ENCODE data around the gene HAX1. TPM values are rescaled to one million over a fixed set of nuclear protein-coding genes. Genes with fewer than 3 reads are reported as not detected.
"Not testable (repeated sequence)": the region's sequence is repeated elsewhere in the genome, so short reads cannot be mapped to it uniquely, and the experiment has no call there.

HAX1 gene
- total and polyA plus RNA-seq, 10 of the 15 experiments (the other 5 are each of a cell fraction or from before 2014, with no cell fraction given) = 95.3 to 288 (median 147) TPM

- H3K36me3 ChIP-seq (ENCODE audit: control insufficient read depth in 2 of 2, insufficient read depth in 2 of 2, low read length in 1 of 2); H3K9me3 ChIP-seq (replicated peaks; ENCODE audit: control insufficient read depth, insufficient read depth, low read length); in situ Hi-C loops (cut with MboI); ATAC-seq; H3K9ac ChIP-seq (ENCODE audit: control insufficient read depth, insufficient read depth, low read length); H3K79me2 ChIP-seq (ENCODE audit: control insufficient read depth, insufficient read depth, low read length); H3K4me1 ChIP-seq (ENCODE audit: control insufficient read depth, insufficient read depth, low read length); H3K27ac ChIP-seq (ENCODE audit: control insufficient read depth, insufficient read depth); H3K4me3 ChIP-seq; H2AFZ ChIP-seq (ENCODE audit: control insufficient read depth, low read depth, low read length); BruUV-seq (replicated peaks); H3K4me2 ChIP-seq (ENCODE audit: control insufficient read depth, insufficient read depth); DNase-seq (ENCODE audit: low read depth, low spot score); H3K27me3 ChIP-seq (replicated peaks in 1 of 2; ENCODE audit: control insufficient read depth in 2 of 2, insufficient read depth in 2 of 2, low read length in 1 of 2); FAIRE-seq; H4K20me1 ChIP-seq (ENCODE audit: control insufficient read depth, insufficient read depth); intact Hi-C loops (cut with micrococcal nuclease; ENCODE audit: unreplicated experiment); POLR2A ChIA-PET; RAD21 ChIA-PET (ENCODE audit: unreplicated experiment): not testable (repeated sequence)
- SMC1A ChIA-PET (ENCODE audit: uncharacterized antibody, unreplicated experiment) = interaction anchor here (1.2 to 1.7 kb wide), 3 partner anchors 9 to 58 kb away, joined by 3 to 5 read pairs (median 4); no protein-coding TSS in a partner anchor
- 35% methylated on average over 3 of the region's 3 CpGs for WGBS (ENCODE audit: insufficient coverage, insufficient replicate concordance, low lambda C conversion rate, missing lambda C conversion rate)
- CTCF ChIA-PET = interaction anchor here (0.9 to 5.4 kb wide), 4 partner anchors 8 to 21 kb away, joined by 3 to 24 read pairs (median 4); no protein-coding TSS in a partner anchor
These were observed 41.8 kb downstream of the HAX1 start for GRCh38 chr1:154314226-154314625.

GRCh38 chr1:154316704-154317103 lies 44.3 kb downstream of the HAX1 start:
- ChIA-PET POLR2A (no interaction called here), SMC1A (ENCODE audit: uncharacterized antibody, unreplicated experiment) (interaction anchor here (1.6 kb wide), 1 partner anchor 117 kb away, joined by 3 read pairs; no protein-coding TSS in a partner anchor)

More at GRCh38 chr1:154316704-154317103, 44.3 kb downstream of the HAX1 start:
- ChIA-PET CTCF (interaction anchor here (0.6 to 5.4 kb wide), 3 partner anchors 9 to 29 kb away, joined by 3 to 24 read pairs (median 3); no protein-coding TSS in a partner anchor), RAD21 (ENCODE audit: unreplicated experiment) (no interaction called here)
- ATAC-seq = no peak
- no peak for FAIRE-seq
- BruUV-seq (replicated peaks) = no TSS peak
- DNase-seq (ENCODE audit: low read depth, low spot score) = no peak
- no peaks in the 10 kb centered on the region for H3K9me3 ChIP-seq (replicated peaks; ENCODE audit: control insufficient read depth, insufficient read depth, low read length)
- peaks cover 0 to 3% of the 10 kb centered on the region in 2 experiments; a peak in 1 of 4 replicates for H3K27me3 ChIP-seq (replicated peaks in 1 of 2; ENCODE audit: control insufficient read depth in 2 of 2, insufficient read depth in 2 of 2, low read length in 1 of 2)
- H4K20me1 ChIP-seq (ENCODE audit: control insufficient read depth, insufficient read depth) = no peaks in the 10 kb centered on the region
- H2AFZ ChIP-seq (ENCODE audit: control insufficient read depth, low read depth, low read length) = no peak overlapping the region
- H3K36me3 ChIP-seq (ENCODE audit: control insufficient read depth in 2 of 2, insufficient read depth in 2 of 2, low read length in 1 of 2) = no peaks in the 10 kb centered on the region
- no peaks in the 10 kb centered on the region for H3K79me2 ChIP-seq (ENCODE audit: control insufficient read depth, insufficient read depth, low read length)
- intact Hi-C loops (cut with micrococcal nuclease; ENCODE audit: unreplicated experiment) (no loop called here), in situ Hi-C loops (cut with MboI) (no loop called here)
- H3K4me1 ChIP-seq (ENCODE audit: control insufficient read depth, insufficient read depth, low read length) = no peaks in the 10 kb centered on the region
- no peak overlapping the region for H3K4me3 ChIP-seq
- no peak overlapping the region for H3K4me2 ChIP-seq (ENCODE audit: control insufficient read depth, insufficient read depth)
- 19% methylated on average over 1 of the region's 1 CpG for WGBS (ENCODE audit: insufficient coverage, insufficient replicate concordance, low lambda C conversion rate, missing lambda C conversion rate)
- no peak for TF ChIP-seq CREB1 (IDR thresholded peaks at IDR 0.05; ENCODE audit: low read depth)
- TF ChIP-seq BHLHE40 (IDR thresholded peaks at IDR 0.05; ENCODE audit: borderline replicate concordance in 1 of 2, low read depth in 2 of 2, low read length in 1 of 2) = no peak
- no peak for TF ChIP-seq ZNF24 (IDR thresholded peaks at IDR 0.05)
- TF ChIP-seq USF2 (IDR thresholded peaks at IDR 0.05; ENCODE audit: borderline replicate concordance, low read depth, low read length) = no peak
- TF ChIP-seq KAT2A (conservative IDR thresholded peaks at IDR 0.05; ENCODE audit: control insufficient read depth, low read depth, low read length) = no peak
- TF ChIP-seq PBX3 (IDR thresholded peaks at IDR 0.05; ENCODE audit: insufficient replicate concordance, low read depth, low read length) = no peak
- no peak for TF ChIP-seq POLR2AphosphoS5 (IDR thresholded peaks at IDR 0.05; ENCODE audit: low read length)
- no peak for TF ChIP-seq JUNB (IDR thresholded peaks at IDR 0.05)
- no peak overlapping the region for H3K27ac ChIP-seq (ENCODE audit: control insufficient read depth, insufficient read depth)
- H3K9ac ChIP-seq (ENCODE audit: control insufficient read depth, insufficient read depth, low read length) = no peak overlapping the region
